NCI-H526 (cell line): ENCODE measurements around the gene BAD.

Experiments used
- DNase-seq, 2 experiments: peaks; one replicate each; lab custom pipeline; 2025; lab: John Stamatoyannopoulos, UW

The BAD gene

GRCh38 chr11:64296236-64296635, 11.8 kb upstream of the BAD start:
- DNase-seq, result no peak

GRCh38 chr11:64295760-64296159, 11.3 kb upstream of the BAD start:
- DNase-seq, result no peak

- no peak for DNase-seq
These were observed 10.3 kb upstream of the BAD start for GRCh38 chr11:64294774-64295173.

- DNase-seq, result no peak
These were observed 8.2 kb upstream of the BAD start for GRCh38 chr11:64292460-64293254.

GRCh38 chr11:64291752-64292459, 7.4 kb upstream of the BAD start:
- DNase-seq, result no peak

- DNase-seq, result no peak
These were observed 6.8 kb upstream of the BAD start, which contains the start of gene KCNK4 for GRCh38 chr11:64291262-64291751. Gene KCNK4, plus strand, starts transcription at chr11:64291302. Its CDS starts 1,717 bp downstream, at chr11:64293019.

- no peak for DNase-seq
These were observed 6.1 kb upstream of the BAD start for GRCh38 chr11:64290352-64291261.

GRCh38 chr11:64289002-64289564, 4.6 kb upstream of the BAD start:
- DNase-seq, result no peak

GRCh38 chr11:64288353-64288750, 3.9 kb upstream of the BAD start:
- no peak for DNase-seq

GRCh38 chr11:64287676-64288352, 3.3 kb upstream of the BAD start:
- DNase-seq, result no peak

GRCh38 chr11:64286801-64287159, 2.3 kb upstream of the BAD start:
- DNase-seq, result no peak

GRCh38 chr11:64285885-64286800, 1.7 kb upstream of the BAD start:
- DNase-seq, result peak; percentile 51 to 60

- DNase-seq, result peak in 1 of 2 experiments; percentile 89
These were observed 758 bp upstream of the BAD start, which contains the start of gene GPR137 for GRCh38 chr11:64284962-64285884. Gene GPR137, plus strand, starts transcription at chr11:64285848. Its CDS starts 677 bp downstream, at chr11:64286525.

GRCh38 chr11:64283092-64283491, 1.4 kb downstream of the BAD start:
- DNase-seq, result no peak

GRCh38 chr11:64281957-64282770, 2.3 kb downstream of the BAD start:
- no peak for DNase-seq

GRCh38 chr11:64278576-64279190, 5.8 kb downstream of the BAD start:
- DNase-seq, result no peak

- no peak for DNase-seq
These were observed 7.6 kb downstream of the BAD start for GRCh38 chr11:64276653-64277431.
